SK-N-SH (cell line): ENCODE measurements around the gene EIF1AD.

Experiments used
- CTCF ChIP-seq: fragments of 200-600 bp; sonication (generic); IDR thresholded peaks from 2 replicates; pipeline ENCODE4 v1.6.1; 2017; ENCODE audit warnings: antibody characterized with exemption, mild to moderate bottlenecking, moderate library complexity
- MXI1 ChIP-seq: IDR thresholded peaks from 2 replicates; pipeline ENCODE4 v1.6.1; 2012; ENCODE audit warnings: mild to moderate bottlenecking, low read depth, low read length, improper control_type of control experiment
- TEAD4 ChIP-seq: IDR thresholded peaks from 2 replicates; pipeline ENCODE4 v1.4.0; 2012; ENCODE audit warnings: mild to moderate bottlenecking, borderline replicate concordance; ENCODE audit not compliant: insufficient read depth
- USF2 ChIP-seq: fragments of 150-350 bp; IDR thresholded peaks from 2 replicates; pipeline ENCODE4 v1.6.1; 2017; ENCODE audit warnings: antibody characterized with exemption, low read length, low read depth, borderline replicate concordance
- YY1 ChIP-seq: IDR thresholded peaks from 2 replicates; pipeline ENCODE4 v1.4.0; 2012; ENCODE audit warnings: low read depth, mild to moderate bottlenecking
- ZBTB33 ChIP-seq: IDR thresholded peaks from 2 replicates; pipeline ENCODE4 v1.4.0; 2012; ENCODE audit warnings: low read depth, borderline replicate concordance

- TF ChIP-seq YY1 (no peak), CTCF (no peak), MXI1 (no peak), USF2 (no peak), ZBTB33 (no peak), TEAD4 (no peak)
These were observed 41.1 kb downstream of the EIF1AD start for GRCh38 chr11:65960824-65961266.
